ENCODE measurements around the gene PCGF1. TPM values are rescaled to one million over a fixed set of nuclear protein-coding genes. Genes with fewer than 3 reads are reported as not detected.

PCGF1 gene
- total and polyA plus RNA-seq, 2 of the 13 experiments (the other 11 are each of a cell fraction or from before 2014, with no cell fraction given): 20.4 to 22.6 TPM

DNA sequence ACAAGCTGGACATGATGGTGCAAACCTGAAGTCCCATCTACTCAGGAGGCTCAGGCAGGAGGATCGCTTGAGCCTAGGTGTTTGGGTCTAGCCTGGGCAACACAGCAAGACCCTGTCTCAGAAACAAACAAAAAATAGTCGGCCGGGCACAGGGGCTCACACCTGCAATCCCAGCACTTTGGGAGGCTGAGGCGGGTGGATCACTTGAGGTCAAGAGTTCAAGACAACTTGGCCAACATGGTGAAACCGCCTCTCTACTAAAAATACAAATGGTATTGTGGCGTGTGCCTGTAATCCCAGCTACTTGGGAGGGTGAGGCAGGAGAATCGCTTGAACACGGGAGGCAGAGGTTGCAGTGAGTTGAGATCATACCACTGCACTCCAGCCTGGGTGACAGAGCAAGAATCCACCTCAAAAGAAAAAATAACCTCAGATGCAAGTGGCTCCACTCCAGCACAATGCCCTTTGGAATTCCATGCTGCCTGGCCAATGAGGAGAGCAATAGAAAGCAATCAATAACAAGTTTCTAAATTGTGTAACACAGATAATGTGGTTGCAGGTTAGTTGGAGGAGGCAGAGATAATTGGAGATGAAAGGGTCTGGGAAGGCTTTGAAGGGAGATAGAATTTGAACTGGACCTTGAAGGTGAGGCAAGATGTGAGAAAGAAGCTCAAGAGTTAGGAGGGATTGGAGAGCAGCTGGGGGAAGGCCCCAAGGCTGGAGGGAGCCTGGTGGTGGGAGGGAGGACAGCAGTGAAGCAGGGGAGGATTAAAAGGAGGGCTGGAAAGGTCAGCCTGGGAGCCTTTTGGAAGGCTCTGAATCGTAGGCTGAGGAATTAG lies 18.6 kb downstream of the PCGF1 start (continued):
- TF ChIP-seq, protein P1, sequence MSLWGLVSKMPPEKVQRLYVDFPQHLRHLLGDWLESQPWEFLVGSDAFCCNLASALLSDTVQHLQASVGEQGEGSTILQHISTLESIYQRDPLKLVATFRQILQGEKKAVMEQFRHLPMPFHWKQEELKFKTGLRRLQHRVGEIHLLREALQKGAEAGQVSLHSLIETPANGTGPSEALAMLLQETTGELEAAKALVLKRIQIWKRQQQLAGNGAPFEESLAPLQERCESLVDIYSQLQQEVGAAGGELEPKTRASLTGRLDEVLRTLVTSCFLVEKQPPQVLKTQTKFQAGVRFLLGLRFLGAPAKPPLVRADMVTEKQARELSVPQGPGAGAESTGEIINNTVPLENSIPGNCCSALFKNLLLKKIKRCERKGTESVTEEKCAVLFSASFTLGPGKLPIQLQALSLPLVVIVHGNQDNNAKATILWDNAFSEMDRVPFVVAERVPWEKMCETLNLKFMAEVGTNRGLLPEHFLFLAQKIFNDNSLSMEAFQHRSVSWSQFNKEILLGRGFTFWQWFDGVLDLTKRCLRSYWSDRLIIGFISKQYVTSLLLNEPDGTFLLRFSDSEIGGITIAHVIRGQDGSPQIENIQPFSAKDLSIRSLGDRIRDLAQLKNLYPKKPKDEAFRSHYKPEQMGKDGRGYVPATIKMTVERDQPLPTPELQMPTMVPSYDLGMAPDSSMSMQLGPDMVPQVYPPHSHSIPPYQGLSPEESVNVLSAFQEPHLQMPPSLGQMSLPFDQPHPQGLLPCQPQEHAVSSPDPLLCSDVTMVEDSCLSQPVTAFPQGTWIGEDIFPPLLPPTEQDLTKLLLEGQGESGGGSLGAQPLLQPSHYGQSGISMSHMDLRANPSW (CRISPR knock-in tag; IDR thresholded peaks at IDR 0.05; ENCODE audit: borderline replicate concordance): no peak; the same call in 1 of the 2 replicates
- TF ChIP-seq PHF21A (CRISPR knock-in tag; IDR thresholded peaks at IDR 0.05): peak; percentile 86; the same call in 1 of the 2 replicates
- TF ChIP-seq SALL1 (CRISPR knock-in tag; IDR thresholded peaks at IDR 0.05): peak; percentile 90
- peak; percentile 65; the same call in 1 of the 2 replicates for TF ChIP-seq CSRNP2 (CRISPR knock-in tag; conservative IDR thresholded peaks at IDR 0.05; ENCODE audit: low read depth)
- TF ChIP-seq PHF20 (CRISPR knock-in tag; IDR thresholded peaks at IDR 0.05): no peak
- TF ChIP-seq KDM4B (CRISPR knock-in tag; IDR thresholded peaks at IDR 0.05): no peak
- peak; percentile 95 for TF ChIP-seq HNF4A (CRISPR knock-in tag; IDR thresholded peaks at IDR 0.05)
- TF ChIP-seq, protein P2, sequence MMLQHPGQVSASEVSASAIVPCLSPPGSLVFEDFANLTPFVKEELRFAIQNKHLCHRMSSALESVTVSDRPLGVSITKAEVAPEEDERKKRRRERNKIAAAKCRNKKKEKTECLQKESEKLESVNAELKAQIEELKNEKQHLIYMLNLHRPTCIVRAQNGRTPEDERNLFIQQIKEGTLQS (CRISPR knock-in tag; IDR thresholded peaks at IDR 0.05): no peak
- TF ChIP-seq PREB (CRISPR knock-in tag; IDR thresholded peaks at IDR 0.05): no peak
- peak; percentile 60; the same call in 1 of the 2 replicates for TF ChIP-seq ZNF782 (CRISPR knock-in tag; IDR thresholded peaks at IDR 0.05; ENCODE audit: borderline replicate concordance)
- TF ChIP-seq CHCHD3 (CRISPR knock-in tag; IDR thresholded peaks at IDR 0.05): no peak
- TF ChIP-seq STAG1 (CRISPR knock-in tag; IDR thresholded peaks at IDR 0.05): no peak
- no peak for TF ChIP-seq LBX2 (CRISPR knock-in tag; IDR thresholded peaks at IDR 0.05; ENCODE audit: borderline replicate concordance)
- TF ChIP-seq MTA1 (CRISPR knock-in tag; IDR thresholded peaks at IDR 0.05; ENCODE audit: borderline replicate concordance): peak; percentile 81
- peak; percentile 69 for TF ChIP-seq HOXA3 (CRISPR knock-in tag; IDR thresholded peaks at IDR 0.05)
- 0 out of 2 replicates have a peak, but pooled peaks have one; percentile 76 for TF ChIP-seq THYN1 (CRISPR knock-in tag; IDR thresholded peaks at IDR 0.05; ENCODE audit: borderline replicate concordance, low read depth)
- TF ChIP-seq ZNF772 (CRISPR knock-in tag; IDR thresholded peaks at IDR 0.05): 0 out of 2 replicates have a peak, but pooled peaks have one; percentile 23
- no peak for TF ChIP-seq ETV6 (CRISPR knock-in tag; conservative IDR thresholded peaks at IDR 0.05)
- no peak for TF ChIP-seq HCFC1 (IDR thresholded peaks at IDR 0.05; ENCODE audit: low read depth, low read length)
- TF ChIP-seq ELF3 (CRISPR knock-in tag; IDR thresholded peaks at IDR 0.05): 0 out of 2 replicates have a peak, but pooled peaks have one; percentile 49
- TF ChIP-seq NR3C1 (CRISPR knock-in tag; IDR thresholded peaks at IDR 0.05): no peak
- TF ChIP-seq TGIF2 (CRISPR knock-in tag; IDR thresholded peaks at IDR 0.05): no peak
- peak; percentile 39; the same call in 1 of the 2 replicates for TF ChIP-seq AKAP8 (CRISPR knock-in tag; IDR thresholded peaks at IDR 0.05)
- no peak for TF ChIP-seq ZKSCAN8 (CRISPR knock-in tag; IDR thresholded peaks at IDR 0.05; ENCODE audit: borderline replicate concordance)
- TF ChIP-seq ONECUT2 (CRISPR knock-in tag; IDR thresholded peaks at IDR 0.05): peak; percentile 99
